Measurements from ENCODE around the gene LRRC15.

- TF ChIP-seq EZH2 (IDR thresholded peaks at IDR 0.05; ENCODE audit: low read length, unreplicated experiment): no peak
- no peak for TF ChIP-seq CTCF (conservative IDR thresholded peaks at IDR 0.05; ENCODE audit: low read depth, low read length)
Observed at GRCh38 chr3:194312186-194312742, 57.3 kb downstream of the LRRC15 start.

All from PC-3 (cell line).